Caco-2 (cell line): ENCODE data around the gene MRFAP1L1. TPM values are rescaled to one million over a fixed set of nuclear protein-coding genes. Genes with fewer than 3 reads are reported as not detected.

ENCODE experiments used
- BruUV-seq: library from RNA; stranded (reverse); fragments of 400-500 nt; replicated peaks from 2 replicates; lab custom pipeline; 2021; lab: Mats Ljungman, UMichigan
- CTCF ChIA-PET: fragments of 300-600 bp; sonication (Branson Sonifier 250); formaldehyde crosslinking; loops from one replicate; lab custom pipeline; 2022; ENCODE audit warnings: antibody characterized with exemption; lab: Charles Lee
- POLR2A ChIA-PET: fragments of 300-600 bp; sonication (Branson Sonifier 250); formaldehyde crosslinking; loops from one replicate; lab custom pipeline; 2022; ENCODE audit warnings: antibody characterized with exemption; lab: Charles Lee
- DNase-seq, 2 experiments: peaks; one replicate each; pipeline versions ENCODE4 v3.0.0 to v3.0.0-alpha.2; 2020 to 2022
- H3K27me3 ChIP-seq: replicated peaks from 2 replicates; pipeline ENCODE4 v1.6.0; 2011; ENCODE audit warnings: low read length; ENCODE audit not compliant: control insufficient read depth, insufficient read depth
- H3K36me3 ChIP-seq: 2 replicates; pipeline ENCODE4 v1.5.1; 2011; ENCODE audit warnings: low read length; ENCODE audit not compliant: control insufficient read depth, insufficient read depth
- H3K4me1 ChIP-seq: fragments of 250-450 bp; sonication (Bioruptor Pico); 2 replicates; pipeline ENCODE4 v1.5.1; 2020; ENCODE audit warnings: mild to moderate bottlenecking
- H3K4me3 ChIP-seq: 2 replicates; pipeline ENCODE4 v1.5.1; 2011; ENCODE audit warnings: low read depth, mild to moderate bottlenecking, control low read depth, low read length
- H3K9me3 ChIP-seq: fragments of 250-450 bp; sonication (Bioruptor Pico); 2 replicates; pipeline ENCODE4 v1.5.1; 2020; ENCODE audit warnings: mild to moderate bottlenecking, moderate library complexity
- H3K27ac Mint-ChIP-seq: one replicate; pipeline ENCODE4 v1.8.0; 2022; ENCODE audit warnings: mixed read lengths; ENCODE audit not compliant: unreplicated experiment
- H3K27me3 Mint-ChIP-seq: one replicate; pipeline ENCODE4 v1.8.0; 2022; ENCODE audit warnings: mixed read lengths; ENCODE audit not compliant: insufficient read depth, unreplicated experiment
- H3K36me3 Mint-ChIP-seq: one replicate; pipeline ENCODE4 v1.8.0; 2022; ENCODE audit warnings: mild to moderate bottlenecking, mixed read lengths; ENCODE audit not compliant: insufficient read depth, unreplicated experiment
- H3K4me1 Mint-ChIP-seq: one replicate; pipeline ENCODE4 v1.8.0; 2022; ENCODE audit warnings: low read depth, mixed read lengths; ENCODE audit not compliant: unreplicated experiment
- H3K4me3 Mint-ChIP-seq: one replicate; pipeline ENCODE4 v1.8.0; 2022; ENCODE audit warnings: mild to moderate bottlenecking, moderate library complexity, mixed read lengths; ENCODE audit not compliant: unreplicated experiment
- H3K9me3 Mint-ChIP-seq: one replicate; pipeline ENCODE4 v1.8.0; 2022; ENCODE audit warnings: mixed read lengths; ENCODE audit not compliant: unreplicated experiment
- intact Hi-C: fragments of 100-400 bp; cut with micrococcal nuclease; formaldehyde crosslinking; loops from one replicate; pipeline ENCODE4 v1.10.0; 2022; ENCODE audit not compliant: unreplicated experiment
- total RNA-seq: library from RNA; stranded (reverse); gene quantifications from 2 replicates; pipeline ENCODE4 v1.2.3, GENCODE V29; 2022
- TF ChIP-seq, protein P1 (sequence below), 2 experiments: fragments of 200-600 bp in 1 of 2; IDR thresholded peaks; 1 replicate in 1 of 2; 2 replicates in 1 of 2; pipeline versions ENCODE4 v1.5.1 to v1.8.0; 2011 to 2022; ENCODE audit warnings: antibody characterized with exemption in 1 of 2, control low read depth in 1 of 2, inconsistent platforms in 1 of 2, low read depth in 1 of 2, low read length in 1 of 2, mild to moderate bottlenecking in 1 of 2, moderate library complexity in 1 of 2; ENCODE audit not compliant: insufficient read depth in 1 of 2, severe bottlenecking in 1 of 2, unreplicated experiment in 1 of 2

MRFAP1L1 gene
- total RNA-seq, 1 experiment from 2014 or later = 47.5 TPM

DNA sequence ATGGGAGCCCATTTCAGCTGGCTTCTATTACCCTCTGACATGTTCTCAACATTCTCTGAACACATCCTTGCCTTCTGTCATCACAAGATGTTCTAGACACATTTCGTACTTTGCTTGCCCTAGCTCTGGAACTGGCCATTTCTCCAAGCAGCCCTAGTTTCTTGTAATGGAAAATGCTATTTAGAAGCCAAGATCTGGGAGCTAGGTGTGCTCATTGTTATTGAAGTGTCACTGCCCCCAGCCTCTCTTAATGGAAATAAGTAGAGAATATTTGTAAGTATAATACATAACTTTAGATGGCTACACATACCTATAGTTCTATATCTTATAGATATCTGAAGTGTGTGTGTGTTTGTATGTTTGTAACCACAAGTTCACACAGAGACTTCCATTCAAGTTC is 6.9 kb downstream of the MRFAP1L1 start:
- CTCF ChIA-PET = no interaction called here
- intact Hi-C loops = loop anchor here (10.0 kb wide), 1 partner anchor 282 kb away; no protein-coding TSS in a partner anchor

DNA sequence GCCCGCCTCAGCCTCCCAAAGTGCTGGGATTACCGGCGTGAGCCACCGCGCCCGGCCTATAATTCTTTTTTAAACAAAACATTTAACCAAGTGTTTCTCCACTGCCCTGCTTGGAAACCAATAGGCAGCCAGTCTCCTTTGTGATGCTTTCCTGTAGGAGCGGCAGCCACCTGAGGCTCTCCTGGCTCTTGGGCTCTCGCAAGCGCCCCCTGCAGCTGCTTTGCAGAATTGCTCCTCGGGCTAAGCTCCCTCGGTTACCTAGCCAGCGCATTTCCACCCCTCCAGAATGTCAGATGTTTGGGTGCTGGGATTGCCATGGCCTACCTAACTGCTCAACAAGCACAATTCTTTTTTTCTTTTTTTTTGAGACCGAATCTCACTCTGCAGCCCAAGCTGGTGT is 8.3 kb downstream of the MRFAP1L1 start:
- peak in 1 of 2 experiments; percentile 37 for DNase-seq
- BruUV-seq = no TSS peak

More for the DNA sequence above, 6.9 kb downstream of the MRFAP1L1 start:
- DNase-seq = no peak
- Mint-ChIP-seq H3K4me3 (no peak overlapping the region), H3K36me3 (peaks cover 49% of the 10 kb centered on the region), H3K27ac (no peak overlapping the region), H3K27me3 (no peaks in the 10 kb centered on the region), H3K9me3 (peaks cover 11% of the 10 kb centered on the region), H3K4me1 (peaks cover 28% of the 10 kb centered on the region)
- TF ChIP-seq, protein P1, sequence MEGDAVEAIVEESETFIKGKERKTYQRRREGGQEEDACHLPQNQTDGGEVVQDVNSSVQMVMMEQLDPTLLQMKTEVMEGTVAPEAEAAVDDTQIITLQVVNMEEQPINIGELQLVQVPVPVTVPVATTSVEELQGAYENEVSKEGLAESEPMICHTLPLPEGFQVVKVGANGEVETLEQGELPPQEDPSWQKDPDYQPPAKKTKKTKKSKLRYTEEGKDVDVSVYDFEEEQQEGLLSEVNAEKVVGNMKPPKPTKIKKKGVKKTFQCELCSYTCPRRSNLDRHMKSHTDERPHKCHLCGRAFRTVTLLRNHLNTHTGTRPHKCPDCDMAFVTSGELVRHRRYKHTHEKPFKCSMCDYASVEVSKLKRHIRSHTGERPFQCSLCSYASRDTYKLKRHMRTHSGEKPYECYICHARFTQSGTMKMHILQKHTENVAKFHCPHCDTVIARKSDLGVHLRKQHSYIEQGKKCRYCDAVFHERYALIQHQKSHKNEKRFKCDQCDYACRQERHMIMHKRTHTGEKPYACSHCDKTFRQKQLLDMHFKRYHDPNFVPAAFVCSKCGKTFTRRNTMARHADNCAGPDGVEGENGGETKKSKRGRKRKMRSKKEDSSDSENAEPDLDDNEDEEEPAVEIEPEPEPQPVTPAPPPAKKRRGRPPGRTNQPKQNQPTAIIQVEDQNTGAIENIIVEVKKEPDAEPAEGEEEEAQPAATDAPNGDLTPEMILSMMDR (IDR thresholded peaks at IDR 0.05; ENCODE audit: insufficient read depth in 1 of 2, low read depth in 1 of 2, low read length in 1 of 2, severe bottlenecking in 1 of 2, unreplicated experiment in 1 of 2) = no peak
- peaks cover 3% of the 10 kb centered on the region; the same call in 1 of the 2 replicates for H3K36me3 ChIP-seq
- no TSS peak for BruUV-seq
- POLR2A ChIA-PET = no interaction called here
- H3K9me3 ChIP-seq = peaks cover 3% of the 10 kb centered on the region; the same call in 1 of the 2 replicates
- peaks cover 2% of the 10 kb centered on the region for H3K4me1 ChIP-seq
- H3K4me3 ChIP-seq = no peak overlapping the region
- no peaks in the 10 kb centered on the region for H3K27me3 ChIP-seq

DNA sequence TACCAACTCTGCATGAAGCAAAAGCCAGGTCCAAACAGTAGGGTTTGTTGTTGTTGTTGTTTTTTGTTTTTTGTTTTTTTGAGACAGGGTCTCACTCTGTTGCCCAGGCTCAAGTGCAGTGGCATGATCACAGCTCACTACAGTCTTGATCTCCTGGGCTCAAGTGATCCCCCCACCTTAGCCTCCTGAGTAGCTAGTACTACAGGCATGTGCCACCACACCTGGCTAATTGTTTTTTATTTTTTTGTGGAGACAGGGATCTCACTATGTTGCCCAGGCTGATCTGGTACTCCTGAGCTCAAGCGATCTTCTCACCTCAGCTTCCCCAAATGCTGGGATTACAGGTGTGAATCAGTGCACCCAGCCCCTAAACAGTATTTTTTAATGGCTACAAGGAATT is 9.8 kb downstream of the MRFAP1L1 start:
- POLR2A ChIA-PET = no interaction called here

More for the DNA sequence above, 8.3 kb downstream of the MRFAP1L1 start:
- Mint-ChIP-seq H3K4me1 (peaks cover 17% of the 10 kb centered on the region), H3K36me3 (peaks cover 39% of the 10 kb centered on the region), H3K9me3 (peaks cover 11% of the 10 kb centered on the region), H3K27me3 (no peaks in the 10 kb centered on the region), H3K4me3 (no peak overlapping the region), H3K27ac (no peak overlapping the region)
- TF ChIP-seq, protein P1 (IDR thresholded peaks at IDR 0.05; ENCODE audit: insufficient read depth in 1 of 2, low read depth in 1 of 2, low read length in 1 of 2, severe bottlenecking in 1 of 2, unreplicated experiment in 1 of 2) = peak in 1 of 2 experiments; percentile 13
- intact Hi-C loops = loop anchor here (10.0 kb wide), 1 partner anchor 283 kb away; no protein-coding TSS in a partner anchor
- Histone ChIP-seq H3K4me3 (no peak overlapping the region), H3K9me3 (peaks cover 3% of the 10 kb centered on the region; the same call in 1 of the 2 replicates), H3K27me3 (no peaks in the 10 kb centered on the region), H3K4me1 (peaks cover 3% of the 10 kb centered on the region), H3K36me3 (peaks cover 3% of the 10 kb centered on the region; the same call in 1 of the 2 replicates)
- POLR2A ChIA-PET = no interaction called here
- CTCF ChIA-PET = interaction anchor here (0.6 to 1.0 kb wide), 2 partner anchors 27 to 92 kb away, joined by 3 to 6 read pairs; no protein-coding TSS in a partner anchor

More for the DNA sequence above, 9.8 kb downstream of the MRFAP1L1 start:
- Mint-ChIP-seq H3K9me3 (peaks cover 11% of the 10 kb centered on the region), H3K4me1 (peaks cover 25% of the 10 kb centered on the region), H3K27ac (no peak overlapping the region), H3K4me3 (no peak overlapping the region), H3K27me3 (no peaks in the 10 kb centered on the region), H3K36me3 (peaks cover 40% of the 10 kb centered on the region)
- CTCF ChIA-PET = interaction anchor here (1.1 to 1.5 kb wide), 2 partner anchors 9 to 26 kb away, joined by 3 read pairs; a partner anchor contains a TSS
- Histone ChIP-seq H3K27me3 (no peaks in the 10 kb centered on the region), H3K36me3 (peaks cover 3% of the 10 kb centered on the region; the same call in 1 of the 2 replicates), H3K4me1 (peaks cover 16% of the 10 kb centered on the region), H3K9me3 (peaks cover 3% of the 10 kb centered on the region; the same call in 1 of the 2 replicates), H3K4me3 (no peak overlapping the region)
- TF ChIP-seq, protein P1 (IDR thresholded peaks at IDR 0.05; ENCODE audit: insufficient read depth in 1 of 2, low read depth in 1 of 2, low read length in 1 of 2, severe bottlenecking in 1 of 2, unreplicated experiment in 1 of 2) = no peak
- BruUV-seq = no TSS peak
- DNase-seq = no peak
- intact Hi-C loops = loop anchor here (10.0 kb wide), 1 partner anchor 285 kb away; no protein-coding TSS in a partner anchor
